Left renal pelvis (tissue), 4 donors: Measurements from ENCODE around the gene TIMP3. TPM values are rescaled to one million over a fixed set of nuclear protein-coding genes. Genes with fewer than 3 reads are reported as not detected.
A peak's percentile ranks its signal among the peaks of the same experiment; 100 is the strongest.

Source experiments
- DNase-seq, 4 donors: peaks; one replicate each; pipeline ENCODE4 v3.0.0-alpha.2; 2013; ENCODE audit warnings: low read depth in 4 of 4, low spot score in 3 of 4
- polyA plus RNA-seq, 4 donors: library from polyadenylated mRNA; unstranded; fragments of 120-200 nt; gene quantifications; one replicate each; pipeline ENCODE4 v1.2.1, GENCODE V29; 2013; ENCODE audit not compliant: insufficient read length in 4 of 4

TIMP3 gene
- polyA plus RNA-seq, 4 donors = 110 to 410 (median 167) TPM

- no peak for DNase-seq
These were observed 75.7 kb downstream of the TIMP3 start for GRCh38 chr22:32877196-32877595.

GRCh38 chr22:32879550-32879949, 78.0 kb downstream of the TIMP3 start:
- DNase-seq = no peak

- no peak for DNase-seq
These were observed 78.6 kb downstream of the TIMP3 start for GRCh38 chr22:32880061-32880460.

- no peak for DNase-seq
These were observed 79.0 kb downstream of the TIMP3 start for GRCh38 chr22:32880505-32880892.

GRCh38 chr22:32880893-32881596, 79.5 kb downstream of the TIMP3 start:
- DNase-seq = peak; percentile 69 to 78 (median 75)

GRCh38 chr22:32882360-32882755, 80.9 kb downstream of the TIMP3 start:
- no peak for DNase-seq

GRCh38 chr22:32882774-32883530, 81.4 kb downstream of the TIMP3 start:
- no peak for DNase-seq

GRCh38 chr22:32887324-32887980, 85.9 kb downstream of the TIMP3 start:
- DNase-seq = no peak

GRCh38 chr22:32888976-32889375, 87.5 kb downstream of the TIMP3 start:
- no peak for DNase-seq

- no peak for DNase-seq
These were observed 95.4 kb downstream of the TIMP3 start for GRCh38 chr22:32896891-32897290.

GRCh38 chr22:32897400-32897799, 95.9 kb downstream of the TIMP3 start:
- no peak for DNase-seq

GRCh38 chr22:32900886-32901635, 99.6 kb downstream of the TIMP3 start:
- DNase-seq = no peak

GRCh38 chr22:32901925-32902324, 100.4 kb downstream of the TIMP3 start:
- DNase-seq = no peak

GRCh38 chr22:32903507-32903906, 102.0 kb downstream of the TIMP3 start:
- DNase-seq = no peak

GRCh38 chr22:32904044-32904443, 102.5 kb downstream of the TIMP3 start:
- DNase-seq = no peak

- no peak for DNase-seq
These were observed 103.9 kb downstream of the TIMP3 start for GRCh38 chr22:32905400-32905799.

- no peak for DNase-seq
These were observed 108.3 kb downstream of the TIMP3 start for GRCh38 chr22:32909581-32910428.

GRCh38 chr22:32910429-32910772, 108.9 kb downstream of the TIMP3 start:
- DNase-seq = no peak

- DNase-seq = no peak
These were observed 110.0 kb downstream of the TIMP3 start for GRCh38 chr22:32911503-32911902.
